Calu3 (cell line): ENCODE measurements around the gene CYFIP1. TPM values are rescaled to one million over a fixed set of nuclear protein-coding genes. Genes with fewer than 3 reads are reported as not detected.

Experiments used
- BruUV-seq: library from RNA; stranded (reverse); fragments of 400-500 nt; replicated peaks from 2 replicates; lab custom pipeline; 2021; lab: Mats Ljungman, UMichigan
- CTCF ChIA-PET: fragments of 300-600 bp; sonication (Branson Sonifier 250); formaldehyde crosslinking; loops from one replicate; lab custom pipeline; 2022; ENCODE audit warnings: antibody characterized with exemption; lab: Charles Lee
- DNase-seq: peaks from one replicate; pipeline ENCODE4 v3.0.0; 2022
- H3K27ac Mint-ChIP-seq: one replicate; pipeline ENCODE4 v1.8.0; 2022; ENCODE audit warnings: mixed read lengths; ENCODE audit not compliant: unreplicated experiment
- H3K27me3 Mint-ChIP-seq: one replicate; pipeline ENCODE4 v1.8.0; 2022; ENCODE audit warnings: mixed read lengths; ENCODE audit not compliant: unreplicated experiment
- H3K36me3 Mint-ChIP-seq: one replicate; pipeline ENCODE4 v1.8.0; 2022; ENCODE audit warnings: mild to moderate bottlenecking, moderate library complexity, mixed read lengths; ENCODE audit not compliant: insufficient read depth, unreplicated experiment
- H3K4me1 Mint-ChIP-seq: one replicate; pipeline ENCODE4 v1.8.0; 2022; ENCODE audit warnings: mild to moderate bottlenecking, low read depth, mixed read lengths; ENCODE audit not compliant: unreplicated experiment
- H3K4me3 Mint-ChIP-seq: one replicate; pipeline ENCODE4 v1.8.0; 2022; ENCODE audit warnings: mild to moderate bottlenecking, low read depth, moderate library complexity, mixed read lengths; ENCODE audit not compliant: unreplicated experiment
- H3K9me3 Mint-ChIP-seq: one replicate; pipeline ENCODE4 v1.8.0; 2022; ENCODE audit warnings: low read depth, mixed read lengths; ENCODE audit not compliant: unreplicated experiment
- CTCF ChIP-seq: fragments of 200-600 bp; IDR thresholded peaks from one replicate; pipeline ENCODE4 v1.8.0; 2022; ENCODE audit warnings: antibody characterized with exemption; ENCODE audit not compliant: unreplicated experiment
- intact Hi-C: fragments of 100-400 bp; cut with micrococcal nuclease; formaldehyde crosslinking; loops from one replicate; pipeline ENCODE4 v1.10.0; 2022; ENCODE audit not compliant: unreplicated experiment
- total RNA-seq: library from RNA; stranded (reverse); gene quantifications from 2 replicates; pipeline ENCODE4 v1.2.3, GENCODE V29; 2022

The CYFIP1 gene
- total RNA-seq, 1 experiment from 2014 or later, result 60.1 TPM

GRCh38 chr15:22973987-22974386 is 6.2 kb downstream of the CYFIP1 start:
- CTCF ChIA-PET, result no interaction called here
- H3K4me3 Mint-ChIP-seq, result no peak overlapping the region
- peaks cover 2% of the 10 kb centered on the region for H3K36me3 Mint-ChIP-seq

GRCh38 chr15:22973286-22973685 is 6.9 kb downstream of the CYFIP1 start:
- CTCF ChIA-PET, result no interaction called here
- H3K4me3 Mint-ChIP-seq, result no peak overlapping the region
- no peaks in the 10 kb centered on the region for H3K9me3 Mint-ChIP-seq
- H3K27ac Mint-ChIP-seq, result no peak overlapping the region
- no TSS peak for BruUV-seq
- no peaks in the 10 kb centered on the region for H3K27me3 Mint-ChIP-seq
- TF ChIP-seq CTCF, result no peak
- H3K4me1 Mint-ChIP-seq, result no peaks in the 10 kb centered on the region
- H3K36me3 Mint-ChIP-seq, result no peaks in the 10 kb centered on the region
- no peak for DNase-seq
- intact Hi-C loops, result no loop called here

More at GRCh38 chr15:22973987-22974386, 6.2 kb downstream of the CYFIP1 start:
- DNase-seq, result no peak
- intact Hi-C loops, result no loop called here
- no peak for TF ChIP-seq CTCF
- H3K9me3 Mint-ChIP-seq, result no peaks in the 10 kb centered on the region
- H3K27ac Mint-ChIP-seq, result no peak overlapping the region
- BruUV-seq, result no TSS peak
- H3K27me3 Mint-ChIP-seq, result no peaks in the 10 kb centered on the region
- no peaks in the 10 kb centered on the region for H3K4me1 Mint-ChIP-seq

- no peak overlapping the region for H3K27ac Mint-ChIP-seq
- no peaks in the 10 kb centered on the region for H3K36me3 Mint-ChIP-seq
Measured at GRCh38 chr15:22969489-22969888, 10.7 kb downstream of the CYFIP1 start.

GRCh38 chr15:22968366-22968765 is 11.8 kb downstream of the CYFIP1 start:
- no peak overlapping the region for H3K4me3 Mint-ChIP-seq
- no peaks in the 10 kb centered on the region for H3K9me3 Mint-ChIP-seq
- no peaks in the 10 kb centered on the region for H3K4me1 Mint-ChIP-seq
- H3K36me3 Mint-ChIP-seq, result no peaks in the 10 kb centered on the region
- CTCF ChIA-PET, result no interaction called here
- no peak overlapping the region for H3K27ac Mint-ChIP-seq
- no peaks in the 10 kb centered on the region for H3K27me3 Mint-ChIP-seq
- BruUV-seq, result no TSS peak
- no peak for DNase-seq
- intact Hi-C loops, result no loop called here
- no peak for TF ChIP-seq CTCF

More at GRCh38 chr15:22969489-22969888, 10.7 kb downstream of the CYFIP1 start:
- CTCF ChIA-PET, result no interaction called here
- no peaks in the 10 kb centered on the region for H3K4me1 Mint-ChIP-seq
- no TSS peak for BruUV-seq
- no peak for TF ChIP-seq CTCF
- H3K4me3 Mint-ChIP-seq, result no peak overlapping the region
- no peak for DNase-seq
- H3K9me3 Mint-ChIP-seq, result no peaks in the 10 kb centered on the region
- no peaks in the 10 kb centered on the region for H3K27me3 Mint-ChIP-seq
- intact Hi-C loops, result no loop called here
